Activated naive CD8-positive, alpha-beta T cell (primary cell): ENCODE data around the gene AKIRIN2.
A peak's percentile ranks its signal among the peaks of the same experiment; 100 is the strongest.

Experiments
- H3K27ac Mint-ChIP-seq: one replicate; pipeline ENCODE4 v1.8.0; 2021; ENCODE audit warnings: mixed read lengths
- H3K27me3 Mint-ChIP-seq: one replicate; pipeline ENCODE4 v1.8.0; 2021; ENCODE audit warnings: mixed read lengths
- H3K36me3 Mint-ChIP-seq: one replicate; pipeline ENCODE4 v1.8.0; 2021; ENCODE audit warnings: mixed read lengths
- H3K4me1 Mint-ChIP-seq: one replicate; pipeline ENCODE4 v1.8.0; 2021; ENCODE audit warnings: low read depth, mixed read lengths
- H3K4me3 Mint-ChIP-seq: one replicate; pipeline ENCODE4 v1.8.0; 2021; ENCODE audit warnings: mild to moderate bottlenecking, mixed read lengths
- H3K9me3 Mint-ChIP-seq: one replicate; pipeline ENCODE4 v1.8.0; 2021; ENCODE audit warnings: low read depth, mixed read lengths

AKIRIN2 gene

GRCh38 chr6:87683890-87684289 is 18.1 kb downstream of the AKIRIN2 start:
- H3K4me1 Mint-ChIP-seq = peaks cover 61% of the 10 kb centered on the region
- H3K36me3 Mint-ChIP-seq = peaks cover 5% of the 10 kb centered on the region
- H3K27me3 Mint-ChIP-seq = no peaks in the 10 kb centered on the region
- no peaks in the 10 kb centered on the region for H3K9me3 Mint-ChIP-seq
- no peak overlapping the region for H3K4me3 Mint-ChIP-seq
- no peak overlapping the region for H3K27ac Mint-ChIP-seq

GRCh38 chr6:87682310-87682709 is 19.7 kb downstream of the AKIRIN2 start:
- Mint-ChIP-seq H3K27ac (peak overlapping the region; percentile 78), H3K36me3 (peaks cover 11% of the 10 kb centered on the region), H3K4me1 (peaks cover 62% of the 10 kb centered on the region), H3K4me3 (no peak overlapping the region), H3K9me3 (no peaks in the 10 kb centered on the region), H3K27me3 (no peaks in the 10 kb centered on the region)

- Mint-ChIP-seq H3K4me3 (no peak overlapping the region), H3K4me1 (peaks cover 17% of the 10 kb centered on the region), H3K9me3 (no peaks in the 10 kb centered on the region), H3K27me3 (no peaks in the 10 kb centered on the region), H3K36me3 (peaks cover 14% of the 10 kb centered on the region), H3K27ac (no peak overlapping the region)
These were observed 26.9 kb downstream of the AKIRIN2 start for GRCh38 chr6:87675004-87675681.

- no peaks in the 10 kb centered on the region for H3K27me3 Mint-ChIP-seq
- peaks cover 14% of the 10 kb centered on the region for H3K36me3 Mint-ChIP-seq
- peaks cover 17% of the 10 kb centered on the region for H3K4me1 Mint-ChIP-seq
- no peak overlapping the region for H3K27ac Mint-ChIP-seq
- H3K9me3 Mint-ChIP-seq = no peaks in the 10 kb centered on the region
- no peak overlapping the region for H3K4me3 Mint-ChIP-seq
These were observed 27.7 kb downstream of the AKIRIN2 start for GRCh38 chr6:87674290-87674689.

- no peak overlapping the region for H3K4me3 Mint-ChIP-seq
- no peaks in the 10 kb centered on the region for H3K9me3 Mint-ChIP-seq
- no peaks in the 10 kb centered on the region for H3K27me3 Mint-ChIP-seq
- H3K27ac Mint-ChIP-seq = peak overlapping the region; percentile 22
- peaks cover 14% of the 10 kb centered on the region for H3K36me3 Mint-ChIP-seq
- peaks cover 17% of the 10 kb centered on the region for H3K4me1 Mint-ChIP-seq
These were observed 28.8 kb downstream of the AKIRIN2 start for GRCh38 chr6:87673237-87673636.

- Mint-ChIP-seq H3K4me1 (peaks cover 13% of the 10 kb centered on the region), H3K27ac (peak overlapping the region; percentile 23), H3K36me3 (peaks cover 13% of the 10 kb centered on the region), H3K9me3 (no peaks in the 10 kb centered on the region), H3K27me3 (no peaks in the 10 kb centered on the region), H3K4me3 (no peak overlapping the region)
These were observed 29.4 kb downstream of the AKIRIN2 start for GRCh38 chr6:87672641-87673040.

- peaks cover 10% of the 10 kb centered on the region for H3K36me3 Mint-ChIP-seq
- H3K4me3 Mint-ChIP-seq = no peak overlapping the region
- peaks cover 10% of the 10 kb centered on the region for H3K4me1 Mint-ChIP-seq
- no peaks in the 10 kb centered on the region for H3K27me3 Mint-ChIP-seq
- H3K9me3 Mint-ChIP-seq = no peaks in the 10 kb centered on the region
- H3K27ac Mint-ChIP-seq = peak overlapping the region; percentile 16
These were observed 30.4 kb downstream of the AKIRIN2 start for GRCh38 chr6:87671555-87672029.

- Mint-ChIP-seq H3K27ac (peak overlapping the region; percentile 43), H3K4me3 (no peak overlapping the region), H3K27me3 (no peaks in the 10 kb centered on the region), H3K4me1 (peaks cover 10% of the 10 kb centered on the region), H3K9me3 (no peaks in the 10 kb centered on the region), H3K36me3 (peaks cover 8% of the 10 kb centered on the region)
These were observed 31.3 kb downstream of the AKIRIN2 start for GRCh38 chr6:87670707-87671106.

GRCh38 chr6:87669051-87669450 is 33.0 kb downstream of the AKIRIN2 start:
- Mint-ChIP-seq H3K36me3 (peaks cover 6% of the 10 kb centered on the region), H3K4me1 (peaks cover 10% of the 10 kb centered on the region), H3K9me3 (no peaks in the 10 kb centered on the region)

GRCh38 chr6:87668013-87668412 is 34.0 kb downstream of the AKIRIN2 start:
- Mint-ChIP-seq H3K4me1 (peaks cover 10% of the 10 kb centered on the region), H3K36me3 (peaks cover 6% of the 10 kb centered on the region), H3K27ac (no peak overlapping the region), H3K4me3 (no peak overlapping the region), H3K9me3 (no peaks in the 10 kb centered on the region), H3K27me3 (no peaks in the 10 kb centered on the region)

More at GRCh38 chr6:87669051-87669450, 33.0 kb downstream of the AKIRIN2 start:
- no peak overlapping the region for H3K4me3 Mint-ChIP-seq
- no peaks in the 10 kb centered on the region for H3K27me3 Mint-ChIP-seq
- no peak overlapping the region for H3K27ac Mint-ChIP-seq

- no peaks in the 10 kb centered on the region for H3K9me3 Mint-ChIP-seq
- H3K4me1 Mint-ChIP-seq = peaks cover 10% of the 10 kb centered on the region
- peaks cover 6% of the 10 kb centered on the region for H3K36me3 Mint-ChIP-seq
- H3K4me3 Mint-ChIP-seq = no peak overlapping the region
- H3K27me3 Mint-ChIP-seq = no peaks in the 10 kb centered on the region
- H3K27ac Mint-ChIP-seq = peak overlapping the region; percentile 30
These were observed 35.0 kb downstream of the AKIRIN2 start for GRCh38 chr6:87667032-87667431.

GRCh38 chr6:87664921-87665485 is 37.0 kb downstream of the AKIRIN2 start:
- peaks cover 2% of the 10 kb centered on the region for H3K36me3 Mint-ChIP-seq
- no peak overlapping the region for H3K27ac Mint-ChIP-seq
- no peaks in the 10 kb centered on the region for H3K9me3 Mint-ChIP-seq
- H3K4me3 Mint-ChIP-seq = no peak overlapping the region
- H3K27me3 Mint-ChIP-seq = no peaks in the 10 kb centered on the region
- no peaks in the 10 kb centered on the region for H3K4me1 Mint-ChIP-seq

- H3K4me1 Mint-ChIP-seq = no peaks in the 10 kb centered on the region
- no peak overlapping the region for H3K4me3 Mint-ChIP-seq
- H3K27ac Mint-ChIP-seq = no peak overlapping the region
- peaks cover 4% of the 10 kb centered on the region for H3K36me3 Mint-ChIP-seq
- no peaks in the 10 kb centered on the region for H3K9me3 Mint-ChIP-seq
- H3K27me3 Mint-ChIP-seq = no peaks in the 10 kb centered on the region
These were observed 38.6 kb downstream of the AKIRIN2 start for GRCh38 chr6:87663434-87663833.

- Mint-ChIP-seq H3K4me3 (no peak overlapping the region), H3K4me1 (peaks cover 9% of the 10 kb centered on the region), H3K36me3 (peaks cover 7% of the 10 kb centered on the region), H3K27ac (no peak overlapping the region), H3K27me3 (no peaks in the 10 kb centered on the region), H3K9me3 (no peaks in the 10 kb centered on the region)
These were observed 40.5 kb downstream of the AKIRIN2 start for GRCh38 chr6:87661503-87661902.

- Mint-ChIP-seq H3K36me3 (peaks cover 7% of the 10 kb centered on the region), H3K4me1 (peaks cover 10% of the 10 kb centered on the region), H3K9me3 (no peaks in the 10 kb centered on the region), H3K27ac (no peak overlapping the region), H3K27me3 (no peaks in the 10 kb centered on the region), H3K4me3 (no peak overlapping the region)
These were observed 41.0 kb downstream of the AKIRIN2 start for GRCh38 chr6:87661016-87661415.
